Measurements from ENCODE around the gene IQCN. TPM values are rescaled to one million over a fixed set of nuclear protein-coding genes. Genes with fewer than 3 reads are reported as not detected.

The IQCN gene
- polyA plus RNA-seq, 1 donor: 7.2 TPM

DNA sequence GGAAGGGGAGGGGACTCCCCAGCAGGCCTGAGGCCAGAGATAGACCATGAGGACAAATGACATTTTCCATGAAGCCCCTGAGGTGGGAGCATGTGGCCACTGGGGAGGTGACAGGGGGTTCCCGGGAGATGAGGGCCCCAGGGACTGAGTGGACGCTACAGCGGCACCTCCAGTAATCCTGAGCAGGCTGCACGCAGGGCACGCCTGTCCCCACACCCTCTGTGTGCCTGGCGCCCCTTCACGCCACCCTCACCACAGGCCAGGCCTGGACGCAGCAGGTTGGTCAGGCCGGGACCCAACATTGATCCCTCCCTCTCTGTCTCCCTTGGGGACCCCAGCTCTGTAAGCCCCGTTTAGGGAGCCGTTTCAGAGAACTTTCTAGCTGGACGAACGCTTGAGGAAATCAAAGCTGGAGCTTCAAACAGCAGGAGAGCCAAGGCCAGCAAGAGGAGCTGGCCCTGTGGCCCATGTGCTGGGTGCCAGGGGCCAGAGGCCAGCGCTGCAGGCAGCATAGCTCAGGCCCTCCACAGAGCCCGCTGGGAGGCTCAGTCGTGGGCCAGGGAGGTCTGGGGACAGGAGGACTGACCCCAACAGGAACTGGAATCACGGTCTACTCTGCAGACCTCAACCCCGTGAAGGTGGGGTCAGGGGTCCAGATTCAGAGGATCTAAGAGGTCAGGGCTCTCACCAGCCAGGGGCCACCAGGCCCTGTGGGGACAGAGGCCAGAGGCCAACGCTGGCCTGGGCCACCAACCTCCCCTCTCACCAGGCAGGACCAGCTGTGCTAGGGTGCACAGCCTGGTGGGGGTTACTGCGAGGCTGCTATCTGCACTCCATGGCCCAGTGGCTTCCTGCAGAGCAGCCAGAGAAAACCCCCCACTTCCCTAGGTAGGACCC is 34.0 kb upstream of the IQCN start:
- no peak for DNase-seq

- no peak for DNase-seq
Observed at GRCh38 chr19:18307271-18307681, 33.0 kb upstream of the IQCN start.

GRCh38 chr19:18306888-18307260 is 32.6 kb upstream of the IQCN start:
- no peak for DNase-seq

GRCh38 chr19:18306209-18306887 is 32.1 kb upstream of the IQCN start:
- no peak for DNase-seq

GRCh38 chr19:18304458-18305310 is 30.4 kb upstream of the IQCN start:
- peak; percentile 71 for DNase-seq

GRCh38 chr19:18304208-18304457 is 29.9 kb upstream of the IQCN start:
- no peak for DNase-seq

GRCh38 chr19:18301718-18302111 is 27.5 kb upstream of the IQCN start:
- DNase-seq: no peak

DNA sequence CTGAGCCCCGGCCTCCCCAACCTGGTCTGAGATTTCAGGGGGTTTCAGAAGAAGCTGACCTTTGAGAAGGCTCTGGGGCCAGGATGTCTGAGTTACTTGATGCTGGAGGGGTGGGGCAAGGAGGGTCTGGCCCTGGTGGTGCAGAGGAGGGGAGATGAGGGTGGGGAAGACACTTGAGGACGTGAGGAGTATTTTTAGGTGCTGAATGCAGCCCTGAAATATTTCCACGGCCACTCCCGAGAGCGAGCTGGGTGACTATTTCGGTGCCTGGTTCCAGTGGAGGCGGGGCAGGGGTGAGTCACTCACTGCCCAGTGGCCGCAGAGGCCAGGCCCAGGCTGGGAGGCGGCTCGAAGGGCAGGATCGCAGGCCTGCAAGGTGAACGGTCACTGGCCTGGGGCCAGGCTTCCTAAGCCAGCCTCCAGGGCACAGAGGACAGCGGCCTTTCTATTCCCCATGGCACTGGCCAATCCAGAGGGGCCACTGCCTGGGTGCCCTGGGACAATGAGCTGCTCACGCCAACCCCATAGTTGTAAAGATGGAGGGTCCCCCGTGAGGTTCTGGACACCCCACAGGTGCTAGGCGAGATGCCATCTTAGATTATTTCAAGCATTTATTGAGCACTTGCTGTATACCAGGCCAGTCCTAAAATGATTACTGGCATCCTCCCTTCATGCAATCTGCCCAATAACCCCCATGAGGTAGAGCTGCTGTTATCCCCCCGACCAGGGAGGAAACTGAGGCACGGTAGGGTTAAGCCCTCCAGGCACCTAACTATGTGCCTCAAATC is 26.9 kb upstream of the IQCN start:
- no peak for DNase-seq

GRCh38 chr19:18299654-18300053 is 25.4 kb upstream of the IQCN start:
- no peak for DNase-seq

DNA sequence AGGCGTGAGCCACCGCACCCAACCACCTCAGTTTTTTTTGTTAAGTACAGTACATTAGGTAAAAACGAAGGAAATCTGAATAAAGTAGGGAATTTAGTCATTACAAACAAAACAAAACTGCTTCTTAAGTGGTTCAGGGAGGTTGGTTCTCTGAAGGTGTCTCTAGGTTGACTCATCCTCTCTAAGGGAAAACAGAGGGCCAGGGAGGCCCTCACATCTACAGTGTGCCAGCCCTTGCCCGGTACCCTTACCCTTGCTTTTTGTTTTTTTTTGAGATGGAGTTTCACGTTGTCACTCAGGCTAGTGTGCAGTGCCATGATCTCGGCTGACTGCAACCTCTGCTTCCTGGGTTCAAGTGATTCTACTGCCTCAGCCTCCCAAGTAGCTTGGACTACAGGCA is 24.3 kb upstream of the IQCN start:
- DNase-seq: no peak

DNA sequence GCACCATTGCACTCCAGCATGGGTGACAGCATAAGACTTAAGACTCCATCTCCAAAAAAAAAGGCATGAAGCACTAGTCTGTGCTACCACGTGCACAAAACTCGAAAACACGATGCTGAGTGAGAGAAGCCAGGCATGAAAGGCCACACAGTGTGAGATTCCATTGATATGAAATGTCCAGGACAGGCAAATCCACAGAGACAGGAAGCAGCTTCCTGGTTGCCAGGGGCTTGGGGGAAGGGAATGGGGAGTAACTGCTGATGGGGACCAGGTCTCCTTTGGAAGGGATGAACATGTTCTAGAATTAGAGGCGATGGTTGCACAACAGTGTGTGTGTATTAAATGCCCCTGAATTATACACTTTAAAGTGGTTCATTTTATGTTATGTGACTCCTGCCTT is 23.1 kb upstream of the IQCN start:
- DNase-seq: no peak

GRCh38 chr19:18295034-18295451 is 20.8 kb upstream of the IQCN start:
- DNase-seq: no peak

- no peak for DNase-seq
Observed at GRCh38 chr19:18294467-18294864, 20.2 kb upstream of the IQCN start.

DNA sequence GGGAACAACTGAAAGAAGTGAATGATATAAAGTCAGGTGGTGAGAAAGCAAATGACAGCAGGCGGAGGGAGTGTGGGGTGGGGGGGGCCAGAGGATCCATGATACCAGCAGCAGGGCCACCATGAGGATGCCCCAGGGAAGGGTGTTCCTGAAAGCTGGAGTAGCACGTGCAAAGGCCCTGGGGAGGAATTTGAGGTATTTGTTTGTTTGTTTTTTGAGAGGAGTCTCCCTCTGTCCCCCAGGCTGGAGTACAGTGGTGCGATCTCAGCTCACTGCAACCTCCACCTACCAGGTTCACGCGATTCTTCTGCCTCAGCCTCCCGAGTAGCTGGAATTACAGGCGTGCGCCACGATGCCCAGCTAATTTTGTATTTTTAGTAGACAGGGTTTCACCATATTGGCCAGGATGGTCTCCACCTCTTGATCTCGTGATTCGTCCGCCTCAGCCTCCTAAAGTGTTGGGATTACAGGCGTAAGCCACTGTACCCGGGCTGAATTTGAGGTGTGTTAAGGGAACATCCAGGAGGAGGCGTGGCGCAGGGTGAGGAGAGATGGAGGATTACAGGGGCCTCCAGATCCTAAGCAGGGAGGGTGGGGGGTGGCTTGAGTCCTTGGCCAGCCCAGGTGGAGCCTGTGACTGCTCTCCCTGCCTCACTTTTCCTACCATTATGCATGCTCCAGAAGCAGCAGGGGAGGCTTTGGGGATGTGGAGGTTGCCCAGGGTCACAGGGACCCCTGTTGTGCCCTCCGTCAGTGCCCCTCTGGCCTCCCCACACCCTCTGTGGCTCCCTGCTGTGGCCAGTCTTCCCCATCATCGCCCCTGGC is 19.6 kb upstream of the IQCN start:
- no peak for DNase-seq

DNA sequence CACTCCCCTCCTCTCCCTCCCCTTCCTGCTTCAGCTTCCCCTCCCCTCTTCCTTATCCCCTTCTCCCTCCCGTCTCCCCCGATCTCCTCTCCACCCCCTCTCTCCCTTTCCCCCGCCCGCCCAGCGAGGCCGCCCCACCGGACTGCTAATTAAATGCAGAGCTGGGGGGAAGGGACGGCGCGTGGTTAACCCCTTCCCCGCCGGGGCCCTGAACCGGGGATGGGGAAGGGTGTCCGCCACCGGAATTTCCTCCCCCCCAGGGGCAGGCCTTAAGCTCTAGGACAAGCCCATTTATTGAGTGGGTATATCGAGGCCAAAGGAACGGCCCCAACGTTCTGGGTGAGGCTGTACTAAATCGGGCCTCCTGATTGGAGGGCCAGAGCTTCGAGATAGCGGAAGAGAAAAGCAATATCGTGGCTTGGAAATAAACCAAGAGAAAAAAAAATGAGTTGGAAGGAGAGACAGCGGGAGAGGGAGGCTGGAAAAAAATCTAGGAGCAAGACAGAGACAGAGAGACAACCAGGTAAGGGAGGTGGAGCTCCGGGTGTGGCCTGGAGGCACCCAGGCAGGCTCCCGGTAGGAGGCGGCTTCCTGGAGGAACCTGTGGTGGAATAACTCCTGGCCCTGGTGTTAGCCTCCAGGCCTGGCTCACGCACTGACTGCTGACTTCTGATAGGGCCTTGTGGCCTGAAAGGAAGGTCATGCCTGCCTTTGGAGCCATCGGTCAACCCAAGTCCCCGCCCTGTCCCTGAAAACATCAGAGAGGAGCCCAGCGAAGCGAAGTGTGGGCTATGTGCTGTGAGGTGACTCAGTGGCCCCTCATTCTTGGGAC is 18.8 kb upstream of the IQCN start:
- no peak for DNase-seq

DNA sequence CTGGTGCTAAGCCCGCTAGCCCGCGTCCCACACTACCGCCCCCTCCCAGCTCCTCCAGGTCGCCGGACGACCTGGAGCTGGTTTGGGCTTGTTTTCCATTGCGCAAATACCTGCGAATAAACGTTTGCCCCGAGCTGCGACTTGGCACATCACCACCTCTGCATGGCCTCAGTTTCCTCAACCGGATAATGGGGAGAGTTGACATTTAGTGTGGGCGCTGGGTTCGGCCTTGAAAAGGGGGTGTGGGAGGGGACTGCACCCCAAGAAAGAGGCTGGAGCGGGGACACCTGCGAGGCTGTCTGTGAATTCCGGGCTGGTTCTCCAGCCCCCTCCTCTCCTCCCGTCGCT is 18.2 kb upstream of the IQCN start:
- no peak for DNase-seq

DNA sequence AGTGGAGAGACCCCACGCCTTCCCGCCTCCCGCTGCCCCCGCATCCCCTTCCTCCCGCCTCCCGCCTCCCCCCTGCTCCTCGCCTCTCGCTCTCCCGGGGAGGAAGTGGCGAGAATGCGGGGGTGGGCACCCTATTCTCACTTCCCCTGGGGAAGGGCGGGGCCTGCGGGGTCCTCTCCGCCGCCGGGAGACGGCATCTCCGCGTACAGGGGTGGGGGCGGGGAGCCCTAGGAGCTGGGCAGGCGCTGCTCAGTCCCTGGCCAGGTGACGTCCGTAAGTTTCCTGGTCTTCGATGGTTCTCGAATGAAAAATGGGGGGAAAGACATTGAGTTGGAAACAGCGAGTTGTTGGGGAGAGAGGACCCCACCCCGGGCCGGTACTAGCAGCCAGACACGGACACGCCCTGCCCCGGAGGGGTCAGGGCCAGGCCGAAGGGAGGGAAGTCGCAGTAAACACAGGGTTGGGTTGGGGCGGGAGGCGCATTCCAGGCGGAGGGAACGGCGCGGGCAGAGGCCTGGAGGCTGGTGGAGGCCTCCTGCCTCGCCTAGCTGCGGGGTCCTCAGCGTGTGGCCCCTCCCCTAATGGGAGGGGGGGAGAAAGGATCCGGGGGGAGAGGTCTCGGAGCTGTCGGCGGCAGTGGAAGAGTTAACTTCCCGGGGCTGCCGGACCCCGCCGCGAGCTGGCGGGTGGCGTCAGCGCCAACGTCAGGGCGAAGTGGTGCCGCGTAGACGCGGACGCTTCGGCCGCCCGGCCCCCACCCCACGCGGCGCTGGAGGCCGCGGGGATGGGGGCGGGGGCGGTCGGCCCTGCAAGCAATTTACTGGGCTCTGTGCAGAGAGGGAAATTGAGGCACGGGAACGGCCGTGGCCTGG is 17.6 kb upstream of the IQCN start:
- peak; percentile 89 for DNase-seq

DNA sequence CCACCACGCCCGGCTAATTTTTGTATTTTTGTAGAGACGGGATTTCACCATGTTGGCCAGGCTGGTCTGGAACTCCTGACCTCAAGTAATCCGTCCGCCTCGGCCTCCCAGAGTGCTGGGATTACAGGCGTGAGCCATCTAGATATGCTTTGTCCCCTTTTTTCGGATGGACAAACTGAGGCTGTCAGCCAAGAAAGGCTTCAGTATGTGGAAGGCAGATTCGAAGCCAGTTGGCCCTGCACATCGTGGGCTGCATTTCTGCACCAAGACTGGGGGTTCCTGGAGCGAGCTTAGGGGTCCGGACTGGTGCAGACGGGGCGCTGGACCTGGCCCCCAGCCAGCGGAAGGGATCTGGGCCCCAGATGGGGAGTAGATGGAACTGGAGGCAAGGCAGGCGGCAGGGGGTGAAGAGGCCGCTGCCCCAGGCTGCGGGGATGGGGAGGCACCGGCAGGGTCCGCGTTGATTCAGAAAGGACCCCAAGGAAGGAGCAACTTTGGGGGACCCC is 16.8 kb upstream of the IQCN start:
- no peak for DNase-seq
